HCEC 1CT (cell line): ENCODE data around the gene TRPM4.

Source experiments
- DNase-seq: peaks from one replicate; pipeline ENCODE4 v3.0.0-alpha.2; 2017

Gene TRPM4

GRCh38 chr19:49127674-49128544 lies 29.7 kb upstream of the TRPM4 start:
- DNase-seq = peak; percentile 92

- DNase-seq = no peak
Measured at GRCh38 chr19:49128545-49129237, 28.9 kb upstream of the TRPM4 start.

GRCh38 chr19:49129238-49129583 lies 28.4 kb upstream of the TRPM4 start:
- no peak for DNase-seq

- DNase-seq = no peak
Measured at GRCh38 chr19:49130325-49130724, 27.3 kb upstream of the TRPM4 start.

- DNase-seq = no peak
Measured at GRCh38 chr19:49132974-49133609, 24.5 kb upstream of the TRPM4 start.

- peak; percentile 58 for DNase-seq
Measured at GRCh38 chr19:49133621-49134454, 23.8 kb upstream of the TRPM4 start.

- DNase-seq = no peak
Measured at GRCh38 chr19:49135686-49136085, 21.9 kb upstream of the TRPM4 start.

- peak; percentile 66 for DNase-seq
Measured at GRCh38 chr19:49136771-49137171, 20.8 kb upstream of the TRPM4 start.

GRCh38 chr19:49140951-49141350 lies 16.6 kb upstream of the TRPM4 start:
- DNase-seq = no peak

GRCh38 chr19:49141352-49141751 lies 16.2 kb upstream of the TRPM4 start:
- no peak for DNase-seq

- DNase-seq = peak; percentile 88
Measured at GRCh38 chr19:49142866-49143335, 14.7 kb upstream of the TRPM4 start.

- peak; percentile 78 for DNase-seq
Measured at GRCh38 chr19:49145573-49146407, 11.8 kb upstream of the TRPM4 start.

GRCh38 chr19:49146408-49146770 lies 11.2 kb upstream of the TRPM4 start:
- DNase-seq = peak; percentile 33

GRCh38 chr19:49148044-49148682 lies 9.4 kb upstream of the TRPM4 start:
- DNase-seq = no peak

- peak; percentile 86 for DNase-seq
Measured at GRCh38 chr19:49148784-49149651, 8.6 kb upstream of the TRPM4 start.

GRCh38 chr19:49149652-49150105 lies 7.9 kb upstream of the TRPM4 start:
- DNase-seq = peak; percentile 72

GRCh38 chr19:49150106-49150943 lies 7.3 kb upstream of the TRPM4 start:
- peak; percentile 80 for DNase-seq

GRCh38 chr19:49150944-49151243 lies 6.7 kb upstream of the TRPM4 start:
- DNase-seq = no peak
